Neural cell (in vitro differentiated cells): ENCODE data around the gene PWP1. TPM values are rescaled to one million over a fixed set of nuclear protein-coding genes. Genes with fewer than 3 reads are reported as not detected.

Experiments used
- H2AFZ ChIP-seq: fragments of 200-600, 300-800 bp; sonication (generic), shearing (Covaris generic); 2 replicates; pipeline ENCODE4 v1.6.0; 2014; ENCODE audit warnings: low read depth, mild to moderate bottlenecking, antibody characterized with exemption, low read length, moderate library complexity
- H3F3A ChIP-seq: fragments of 200-600 bp; shearing (Covaris generic); 2 replicates; pipeline ENCODE4 v1.6.1; 2016; ENCODE audit warnings: mild to moderate bottlenecking, moderate library complexity, mixed read lengths, antibody characterized with exemption, low read length; ENCODE audit not compliant: insufficient read depth, poor library complexity, severe bottlenecking
- H3K27ac ChIP-seq: fragments of 200-600, 300-800 bp; sonication (generic), shearing (Covaris generic); 2 replicates; pipeline ENCODE4 v1.5.1; 2014; ENCODE audit warnings: mild to moderate bottlenecking, low read length, moderate library complexity
- H3K27me3 ChIP-seq: fragments of 300-800, 200-600 bp; sonication (generic), shearing (Covaris generic); 2 replicates; pipeline ENCODE4 v1.6.0; 2014; ENCODE audit warnings: mild to moderate bottlenecking, low read depth, low read length, moderate library complexity; ENCODE audit not compliant: insufficient read depth
- H3K36me3 ChIP-seq: fragments of 300-800, 200-600 bp; sonication (generic), shearing (Covaris generic); 2 replicates; pipeline ENCODE4 v1.5.1; 2014; ENCODE audit warnings: mild to moderate bottlenecking, antibody characterized with exemption, low read length, moderate library complexity; ENCODE audit not compliant: insufficient read depth
- H3K4me2 ChIP-seq: fragments of 300-800, 200-600 bp; sonication (generic), shearing (Covaris generic); 2 replicates; pipeline ENCODE4 v1.6.0; 2014; ENCODE audit warnings: mild to moderate bottlenecking, low read length
- H3K4me3 ChIP-seq: fragments of 300-800, 200-600 bp; sonication (generic), shearing (Covaris generic); 2 replicates; pipeline ENCODE4 v1.5.1; 2014; ENCODE audit warnings: mild to moderate bottlenecking, low read length, moderate library complexity
- H3K79me2 ChIP-seq: fragments of 200-600 bp; shearing (Covaris generic); replicated peaks from 2 replicates; pipeline ENCODE4 v1.6.0; 2014; ENCODE audit warnings: mild to moderate bottlenecking, low read length, moderate library complexity; ENCODE audit not compliant: insufficient read depth
- H3K9ac ChIP-seq: fragments of 300-800, 200-600 bp; sonication (generic), shearing (Covaris generic); 2 replicates; pipeline ENCODE4 v1.6.1; 2016; ENCODE audit warnings: mild to moderate bottlenecking, low read length, mixed read lengths
- H3K9me2 ChIP-seq: fragments of 200-600 bp; shearing (Covaris generic); 2 replicates; pipeline ENCODE4 v1.6.1; 2016; ENCODE audit warnings: mild to moderate bottlenecking, low read length, mixed read lengths; ENCODE audit not compliant: insufficient read depth
- H3K9me3 ChIP-seq: fragments of 200-600, 300-800 bp; sonication (generic), shearing (Covaris generic); 2 replicates; pipeline ENCODE4 v1.6.1; 2016; ENCODE audit warnings: mild to moderate bottlenecking, mixed run types, low read length, moderate library complexity, mixed read lengths
- H4K20me1 ChIP-seq: fragments of 200-600 bp; shearing (Covaris generic); 2 replicates; pipeline ENCODE4 v1.6.1; 2016; ENCODE audit warnings: mild to moderate bottlenecking, mixed run types; ENCODE audit not compliant: insufficient read depth
- EP300 ChIP-seq: fragments of 450-650 bp; conservative IDR thresholded peaks from 2 replicates; pipeline ENCODE4 v1.6.1; 2014; ENCODE audit warnings: antibody characterized with exemption, mild to moderate bottlenecking, moderate library complexity; ENCODE audit not compliant: poor library complexity, severe bottlenecking
- EZH2 ChIP-seq: fragments of 200-600, 300-800 bp; shearing (Covaris generic), sonication (generic); IDR thresholded peaks from 2 replicates; pipeline ENCODE4 v1.6.1; 2014; ENCODE audit warnings: antibody characterized with exemption, low read length, borderline replicate concordance, mild to moderate bottlenecking; ENCODE audit not compliant: insufficient read depth, poor library complexity, severe bottlenecking
- MXI1 ChIP-seq: fragments of 450-650 bp; conservative IDR thresholded peaks from 2 replicates; pipeline ENCODE4 v1.6.1; 2014; ENCODE audit warnings: antibody characterized with exemption, mild to moderate bottlenecking; ENCODE audit not compliant: poor library complexity, severe bottlenecking
- POLR2AphosphoS5 ChIP-seq: IDR thresholded peaks from 2 replicates; pipeline ENCODE4 v1.6.1; 2012
- RAD21 ChIP-seq: fragments of 450-650 bp; conservative IDR thresholded peaks from 2 replicates; pipeline ENCODE4 v1.6.1; 2014; ENCODE audit warnings: antibody characterized with exemption, mild to moderate bottlenecking, moderate library complexity
- SMC3 ChIP-seq: fragments of 450-650 bp; conservative IDR thresholded peaks from 2 replicates; pipeline ENCODE4 v1.6.1; 2014; ENCODE audit warnings: antibody characterized with exemption, mild to moderate bottlenecking, moderate library complexity; ENCODE audit not compliant: poor library complexity
- polyA plus RNA-seq: library from polyadenylated mRNA; depleted of rRNA; stranded (reverse); fragments of >200 nt; gene quantifications from 2 replicates; pipeline ENCODE4 v1.2.3, GENCODE V29; 2014
- TF ChIP-seq, protein P1 (sequence below): fragments of 450-650 bp; IDR thresholded peaks from 2 replicates; pipeline ENCODE4 v1.5.1; 2014; ENCODE audit warnings: antibody characterized with exemption, mild to moderate bottlenecking, moderate library complexity; ENCODE audit not compliant: poor library complexity, severe bottlenecking
- TF ChIP-seq, protein P2 (sequence below): IDR thresholded peaks from 2 replicates; pipeline ENCODE4 v1.6.1; 2012; ENCODE audit warnings: borderline replicate concordance

Gene PWP1
- polyA plus RNA-seq, 1 donor from 2014 or later: 119 TPM

DNA sequence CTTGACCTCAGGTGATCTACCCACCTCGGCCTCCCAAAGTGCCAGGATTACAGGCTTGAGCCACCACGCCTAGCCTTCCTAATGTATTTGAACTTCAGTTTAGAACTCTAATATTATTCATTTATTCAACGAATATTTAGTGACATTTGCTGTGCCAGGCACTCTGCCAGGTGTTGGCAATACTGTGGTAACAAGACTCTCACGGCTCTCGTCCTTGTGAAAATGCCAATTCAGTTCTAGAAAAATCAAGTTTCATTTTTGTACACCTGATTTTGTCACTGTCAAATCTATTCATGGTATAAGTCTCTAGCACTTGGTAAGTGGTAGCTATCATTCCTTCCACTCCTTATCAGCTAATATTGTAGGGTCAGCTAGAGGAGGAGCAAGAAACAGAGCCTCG is 6.3 kb upstream of the PWP1 start:
- no peaks in the 10 kb centered on the region for H3K79me2 ChIP-seq
- H3K9ac ChIP-seq: no peak overlapping the region
- no peaks in the 10 kb centered on the region for H3F3A ChIP-seq
- no peak for TF ChIP-seq EP300
- no peak for TF ChIP-seq SMC3
- no peak for TF ChIP-seq EZH2
- no peak overlapping the region for H2AFZ ChIP-seq
- H3K9me2 ChIP-seq: no peaks in the 10 kb centered on the region
- peaks cover 6% of the 10 kb centered on the region for H3K27me3 ChIP-seq
- no peaks in the 10 kb centered on the region for H4K20me1 ChIP-seq
- H3K27ac ChIP-seq: no peak overlapping the region
- no peak overlapping the region for H3K4me3 ChIP-seq
- H3K36me3 ChIP-seq: no peaks in the 10 kb centered on the region
- H3K9me3 ChIP-seq: no peaks in the 10 kb centered on the region
- no peak overlapping the region for H3K4me2 ChIP-seq

DNA sequence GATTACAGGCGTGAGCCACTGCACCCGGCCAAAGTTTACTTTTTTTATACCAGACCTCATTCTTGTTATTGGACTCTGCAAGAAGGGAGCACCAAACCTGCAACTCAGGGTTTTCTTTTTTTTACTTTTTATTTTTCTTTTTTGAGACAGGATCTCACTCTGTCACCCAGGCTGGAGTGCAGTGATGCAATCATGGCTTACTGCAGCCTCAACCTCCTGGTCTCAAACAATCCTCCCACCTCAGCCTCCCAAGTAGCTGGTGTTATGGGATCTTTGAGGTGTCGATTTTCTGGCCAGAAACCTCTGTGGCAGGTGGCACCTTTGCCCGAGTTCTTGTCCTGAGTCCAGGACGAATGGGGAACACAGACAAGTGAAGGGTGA is 4.2 kb upstream of the PWP1 start:
- no peak overlapping the region for H3K9ac ChIP-seq
- TF ChIP-seq POLR2AphosphoS5 (no peak), RAD21 (no peak), MXI1 (no peak), EZH2 (no peak)
- TF ChIP-seq, protein P1, sequence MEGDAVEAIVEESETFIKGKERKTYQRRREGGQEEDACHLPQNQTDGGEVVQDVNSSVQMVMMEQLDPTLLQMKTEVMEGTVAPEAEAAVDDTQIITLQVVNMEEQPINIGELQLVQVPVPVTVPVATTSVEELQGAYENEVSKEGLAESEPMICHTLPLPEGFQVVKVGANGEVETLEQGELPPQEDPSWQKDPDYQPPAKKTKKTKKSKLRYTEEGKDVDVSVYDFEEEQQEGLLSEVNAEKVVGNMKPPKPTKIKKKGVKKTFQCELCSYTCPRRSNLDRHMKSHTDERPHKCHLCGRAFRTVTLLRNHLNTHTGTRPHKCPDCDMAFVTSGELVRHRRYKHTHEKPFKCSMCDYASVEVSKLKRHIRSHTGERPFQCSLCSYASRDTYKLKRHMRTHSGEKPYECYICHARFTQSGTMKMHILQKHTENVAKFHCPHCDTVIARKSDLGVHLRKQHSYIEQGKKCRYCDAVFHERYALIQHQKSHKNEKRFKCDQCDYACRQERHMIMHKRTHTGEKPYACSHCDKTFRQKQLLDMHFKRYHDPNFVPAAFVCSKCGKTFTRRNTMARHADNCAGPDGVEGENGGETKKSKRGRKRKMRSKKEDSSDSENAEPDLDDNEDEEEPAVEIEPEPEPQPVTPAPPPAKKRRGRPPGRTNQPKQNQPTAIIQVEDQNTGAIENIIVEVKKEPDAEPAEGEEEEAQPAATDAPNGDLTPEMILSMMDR: no peak
- TF ChIP-seq, protein P2, sequence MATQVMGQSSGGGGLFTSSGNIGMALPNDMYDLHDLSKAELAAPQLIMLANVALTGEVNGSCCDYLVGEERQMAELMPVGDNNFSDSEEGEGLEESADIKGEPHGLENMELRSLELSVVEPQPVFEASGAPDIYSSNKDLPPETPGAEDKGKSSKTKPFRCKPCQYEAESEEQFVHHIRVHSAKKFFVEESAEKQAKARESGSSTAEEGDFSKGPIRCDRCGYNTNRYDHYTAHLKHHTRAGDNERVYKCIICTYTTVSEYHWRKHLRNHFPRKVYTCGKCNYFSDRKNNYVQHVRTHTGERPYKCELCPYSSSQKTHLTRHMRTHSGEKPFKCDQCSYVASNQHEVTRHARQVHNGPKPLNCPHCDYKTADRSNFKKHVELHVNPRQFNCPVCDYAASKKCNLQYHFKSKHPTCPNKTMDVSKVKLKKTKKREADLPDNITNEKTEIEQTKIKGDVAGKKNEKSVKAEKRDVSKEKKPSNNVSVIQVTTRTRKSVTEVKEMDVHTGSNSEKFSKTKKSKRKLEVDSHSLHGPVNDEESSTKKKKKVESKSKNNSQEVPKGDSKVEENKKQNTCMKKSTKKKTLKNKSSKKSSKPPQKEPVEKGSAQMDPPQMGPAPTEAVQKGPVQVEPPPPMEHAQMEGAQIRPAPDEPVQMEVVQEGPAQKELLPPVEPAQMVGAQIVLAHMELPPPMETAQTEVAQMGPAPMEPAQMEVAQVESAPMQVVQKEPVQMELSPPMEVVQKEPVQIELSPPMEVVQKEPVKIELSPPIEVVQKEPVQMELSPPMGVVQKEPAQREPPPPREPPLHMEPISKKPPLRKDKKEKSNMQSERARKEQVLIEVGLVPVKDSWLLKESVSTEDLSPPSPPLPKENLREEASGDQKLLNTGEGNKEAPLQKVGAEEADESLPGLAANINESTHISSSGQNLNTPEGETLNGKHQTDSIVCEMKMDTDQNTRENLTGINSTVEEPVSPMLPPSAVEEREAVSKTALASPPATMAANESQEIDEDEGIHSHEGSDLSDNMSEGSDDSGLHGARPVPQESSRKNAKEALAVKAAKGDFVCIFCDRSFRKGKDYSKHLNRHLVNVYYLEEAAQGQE: no peak
- H2AFZ ChIP-seq: no peak overlapping the region
- H4K20me1 ChIP-seq: no peaks in the 10 kb centered on the region
- no peak overlapping the region for H3K4me3 ChIP-seq
- H3K4me2 ChIP-seq: no peak overlapping the region
- peaks cover 7% of the 10 kb centered on the region for H3K79me2 ChIP-seq
- peaks cover 6% of the 10 kb centered on the region for H3K27me3 ChIP-seq
- H3K27ac ChIP-seq: no peak overlapping the region
- no peaks in the 10 kb centered on the region for H3K9me3 ChIP-seq
- H3K36me3 ChIP-seq: no peaks in the 10 kb centered on the region
- no peaks in the 10 kb centered on the region for H3K9me2 ChIP-seq
- no peaks in the 10 kb centered on the region for H3F3A ChIP-seq
